Dermis microvascular lymphatic vessel endothelial cell (primary cell): Measurements from ENCODE around the gene KRTAP5-11. TPM values are rescaled to one million over a fixed set of nuclear protein-coding genes. Genes with fewer than 3 reads are reported as not detected.
"Not testable (repeated sequence)": the region's sequence is repeated elsewhere in the genome, so short reads cannot be mapped to it uniquely, and the experiment has no call there.

Experiments used
- DNase-seq, 2 donors: peaks; one replicate each; pipeline versions ENCODE4 v3.0.0 to v3.0.0-alpha.2; 2010; ENCODE audit warnings: low read depth in 2 of 2
- total RNA-seq: library from RNA; depleted of rRNA; stranded (reverse); fragments of >200 nt; gene quantifications from 2 replicates; pipeline ENCODE4 v1.2.1, GENCODE V29; 2014

Gene KRTAP5-11
- total RNA-seq, 1 donor from 2014 or later, result not detected

- DNase-seq, result no peak
Measured at GRCh38 chr11:71557257-71557656, 25.4 kb downstream of the KRTAP5-11 start.

- DNase-seq, result no peak
Measured at GRCh38 chr11:71556018-71556417, 26.7 kb downstream of the KRTAP5-11 start.

GRCh38 chr11:71555508-71555907 is 27.2 kb downstream of the KRTAP5-11 start:
- DNase-seq, result no peak

GRCh38 chr11:71554996-71555395 is 27.7 kb downstream of the KRTAP5-11 start:
- DNase-seq, result no peak

- no peak for DNase-seq
Measured at GRCh38 chr11:71551711-71552110, 31.0 kb downstream of the KRTAP5-11 start.

GRCh38 chr11:71548716-71549151 is 33.9 kb downstream of the KRTAP5-11 start:
- DNase-seq, result no peak

- DNase-seq, result no peak
Measured at GRCh38 chr11:71548120-71548519, 34.6 kb downstream of the KRTAP5-11 start, which contains the start of gene KRTAP5-9. KRTAP5-9 (plus strand) TSS chr11:71548420; CDS start chr11:71548658, 238 bp downstream.

- DNase-seq, result no peak
Measured at GRCh38 chr11:71545405-71545966, 37.2 kb downstream of the KRTAP5-11 start.

GRCh38 chr11:71544525-71545214 is 38.0 kb downstream of the KRTAP5-11 start:
- DNase-seq, result no peak

- DNase-seq, result no peak
Measured at GRCh38 chr11:71543866-71544265, 38.8 kb downstream of the KRTAP5-11 start.

GRCh38 chr11:71542879-71543777 is 39.5 kb downstream of the KRTAP5-11 start:
- no peak for DNase-seq

GRCh38 chr11:71542382-71542781 is 40.3 kb downstream of the KRTAP5-11 start:
- DNase-seq, result no peak

- DNase-seq, result not testable (repeated sequence)
Measured at GRCh38 chr11:71540521-71541304, 42.0 kb downstream of the KRTAP5-11 start.

- not testable (repeated sequence) for DNase-seq
Measured at GRCh38 chr11:71539971-71540370, 42.7 kb downstream of the KRTAP5-11 start.

- no peak for DNase-seq
Measured at GRCh38 chr11:71539017-71539416, 43.7 kb downstream of the KRTAP5-11 start.

GRCh38 chr11:71538666-71538990 is 44.0 kb downstream of the KRTAP5-11 start:
- DNase-seq, result no peak

GRCh38 chr11:71537977-71538665 is 44.6 kb downstream of the KRTAP5-11 start, which contains the start of gene KRTAP5-8:
KRTAP5-8 (plus strand) TSS chr11:71538025; CDS start chr11:71538056, 31 bp downstream.
- DNase-seq, result not testable (repeated sequence)

GRCh38 chr11:71537537-71537936 is 45.1 kb downstream of the KRTAP5-11 start:
- DNase-seq, result no peak

- no peak for DNase-seq
Measured at GRCh38 chr11:71535825-71536224, 46.9 kb downstream of the KRTAP5-11 start.

GRCh38 chr11:71534711-71535608 is 47.7 kb downstream of the KRTAP5-11 start:
- DNase-seq, result not testable (repeated sequence)
